ENCODE data around the gene MAPK4.

GRCh38 chr18:50651334-50651733 is 91.4 kb downstream of the MAPK4 start:
- no peak for TF ChIP-seq POLR2AphosphoS5 (IDR thresholded peaks at IDR 0.05; ENCODE audit: low read depth)
- no peak for TF ChIP-seq CTCF (IDR thresholded peaks at IDR 0.05; ENCODE audit: insufficient read depth, low read length)
